ENCODE data around the gene TSHZ2.
"Not testable (repeated sequence)": the region's sequence is repeated elsewhere in the genome, so short reads cannot be mapped to it uniquely, and the experiment has no call there.

The TSHZ2 gene

DNA sequence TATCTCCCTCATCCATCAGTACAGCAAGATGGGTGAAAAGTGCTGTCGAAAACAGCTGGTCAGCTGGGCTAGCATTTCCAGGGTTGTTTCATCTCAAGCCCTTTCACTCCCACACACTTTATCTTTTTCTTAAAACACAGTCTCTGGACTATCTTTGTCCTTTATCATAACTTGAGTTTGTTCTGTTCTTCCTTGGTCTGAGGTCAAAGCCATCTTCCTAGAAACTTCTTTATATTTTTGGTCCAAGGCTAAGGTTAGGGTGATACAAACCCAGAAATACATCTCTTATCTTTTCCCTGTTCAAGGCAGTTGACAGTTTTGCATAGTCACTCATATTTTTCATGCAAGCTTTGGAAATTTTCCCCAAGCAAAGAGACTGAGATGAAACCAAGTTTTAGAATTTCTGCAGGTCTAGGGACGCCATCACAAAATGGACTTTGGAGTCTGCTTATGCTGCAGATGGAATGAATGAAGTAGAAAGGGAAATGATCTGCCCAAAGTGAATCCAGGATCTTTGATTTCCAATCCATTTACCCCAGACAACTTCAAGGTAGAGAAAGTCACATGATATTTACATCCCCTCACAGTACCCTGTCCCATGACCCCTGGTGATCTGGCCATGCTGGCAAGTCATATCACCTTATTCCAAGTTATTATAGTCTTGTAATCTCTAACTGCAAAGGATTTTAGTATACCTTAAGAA lies 324.4 kb downstream of the TSHZ2 start:
- no peak for DNase-seq

- no peak for DNase-seq
Measured at GRCh38 chr20:53297154-53297529, 325.0 kb downstream of the TSHZ2 start.

DNA sequence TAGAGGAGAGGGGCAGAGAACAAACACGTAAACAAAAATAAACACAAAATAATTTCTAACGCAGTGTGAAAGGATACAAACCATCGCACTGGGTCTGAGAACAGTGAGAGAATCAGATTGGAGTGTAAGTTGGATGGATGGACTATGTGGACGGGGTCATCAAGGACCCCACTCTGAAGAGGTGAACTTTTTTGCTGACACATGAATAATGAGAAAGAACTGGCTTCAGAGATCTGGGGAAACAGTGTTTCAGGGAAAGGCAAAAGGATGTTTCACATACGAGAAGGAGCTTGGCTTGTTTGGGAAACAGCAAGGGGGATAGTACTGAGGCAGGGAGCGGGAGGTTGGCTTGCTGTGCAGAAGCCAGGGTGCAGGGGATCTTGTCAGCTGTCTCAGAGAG lies 326.1 kb downstream of the TSHZ2 start:
- no peak for DNase-seq

GRCh38 chr20:53298911-53299310 lies 326.8 kb downstream of the TSHZ2 start:
- DNase-seq, result no peak

DNA sequence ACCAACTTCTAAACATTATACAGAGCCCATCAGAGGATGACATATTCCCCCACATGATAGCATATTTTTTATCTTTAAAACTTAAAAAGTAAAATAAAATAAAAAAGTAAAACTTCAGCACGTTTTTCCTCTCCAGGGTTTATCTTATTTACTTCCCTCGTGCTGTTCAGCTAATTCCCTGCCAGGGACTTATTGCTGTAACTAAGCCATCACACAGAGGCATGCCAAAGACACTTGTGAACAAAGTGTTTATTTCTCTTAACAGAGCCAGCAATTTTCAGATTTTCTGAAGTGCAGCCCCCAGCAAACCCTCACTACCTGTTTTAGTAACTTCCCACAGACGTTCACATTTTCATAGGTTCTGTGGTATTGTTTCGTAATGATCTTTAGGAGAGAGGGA lies 327.7 kb downstream of the TSHZ2 start:
- DNase-seq, result no peak

DNA sequence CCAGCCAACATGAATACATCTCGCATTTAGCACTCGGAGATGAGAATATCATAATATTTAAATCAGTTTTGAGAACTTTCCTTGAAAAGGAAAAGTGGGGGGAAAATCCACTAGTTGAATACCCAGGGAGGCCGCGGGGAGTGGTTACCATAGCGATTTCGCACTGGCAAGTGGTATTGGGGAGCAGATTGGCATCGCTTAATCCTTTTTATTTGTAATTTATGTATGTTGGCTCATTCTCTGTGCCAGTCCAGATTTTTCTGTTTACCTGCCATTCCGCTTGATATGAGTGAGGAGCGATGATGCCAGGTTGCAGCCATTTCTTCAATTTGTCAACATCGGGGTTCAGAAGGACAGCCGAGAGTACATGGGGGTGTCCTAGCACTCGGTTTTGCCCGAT lies 329.7 kb downstream of the TSHZ2 start:
- DNase-seq, result no peak

GRCh38 chr20:53302695-53303412 lies 330.7 kb downstream of the TSHZ2 start:
- DNase-seq, result no peak

DNA sequence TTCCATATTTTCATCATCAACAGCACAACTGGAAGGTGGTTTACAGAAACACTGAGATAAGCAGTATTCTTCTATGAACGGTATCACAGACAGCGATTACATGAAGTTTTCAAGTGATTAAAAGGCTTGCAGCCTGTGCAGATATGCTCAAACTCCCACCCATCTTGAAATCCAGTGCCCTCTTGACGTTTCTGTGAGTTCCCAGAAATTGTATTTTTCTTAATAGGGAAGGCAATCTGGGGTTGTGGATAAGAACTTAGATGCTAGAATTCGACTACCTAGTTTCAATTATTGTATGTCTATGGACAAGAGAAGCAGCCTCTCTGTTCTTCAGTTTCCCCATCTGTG lies 331.2 kb downstream of the TSHZ2 start:
- DNase-seq, result no peak

DNA sequence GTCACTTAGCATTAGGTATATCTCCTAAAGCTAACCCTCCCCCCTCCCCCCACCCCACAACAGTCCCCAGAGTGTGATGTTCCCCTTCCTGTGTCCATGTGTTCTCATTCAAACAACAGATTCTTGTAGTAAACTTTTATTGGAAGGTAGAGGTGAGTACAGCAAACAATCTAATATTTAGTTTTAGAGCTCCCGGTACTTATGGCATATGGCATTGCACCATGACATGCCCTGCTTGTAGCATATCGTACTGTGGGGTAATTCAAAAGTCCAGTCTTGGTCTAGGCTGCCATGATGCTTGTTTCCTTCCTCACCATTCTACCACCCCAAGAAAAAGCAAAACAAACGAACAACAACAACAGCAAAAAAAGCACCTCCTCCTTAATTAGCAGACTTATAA lies 332.0 kb downstream of the TSHZ2 start:
- DNase-seq, result no peak

DNA sequence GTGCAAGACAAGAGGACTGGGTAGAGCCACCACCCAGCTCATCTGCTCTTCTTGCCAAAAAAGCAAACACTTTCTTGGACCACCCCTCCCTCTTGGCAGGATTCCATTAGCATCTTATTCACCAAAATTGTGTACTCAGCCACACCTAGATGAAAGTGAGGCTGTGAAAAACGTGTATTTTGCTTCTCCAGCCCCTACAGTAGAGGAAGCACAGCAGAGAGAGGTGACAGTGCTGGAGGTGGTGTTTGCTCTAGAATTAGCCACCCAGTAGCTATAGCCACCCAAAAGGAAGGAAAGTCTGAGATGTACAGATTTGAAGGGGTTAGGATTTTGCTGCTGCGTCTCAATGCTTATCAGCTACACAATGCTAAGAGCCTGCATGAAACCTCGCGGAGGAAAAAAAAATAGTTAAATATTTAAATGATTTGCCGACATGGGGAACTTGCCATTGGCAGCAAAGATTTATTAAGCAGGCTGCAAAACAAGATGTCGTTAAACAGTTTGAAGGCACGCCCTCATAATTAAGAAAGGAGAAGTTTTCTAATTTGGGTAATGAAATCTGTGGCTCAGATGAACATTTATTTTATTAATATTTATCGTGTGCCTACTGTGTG lies 334.1 kb downstream of the TSHZ2 start:
- DNase-seq, result no peak

DNA sequence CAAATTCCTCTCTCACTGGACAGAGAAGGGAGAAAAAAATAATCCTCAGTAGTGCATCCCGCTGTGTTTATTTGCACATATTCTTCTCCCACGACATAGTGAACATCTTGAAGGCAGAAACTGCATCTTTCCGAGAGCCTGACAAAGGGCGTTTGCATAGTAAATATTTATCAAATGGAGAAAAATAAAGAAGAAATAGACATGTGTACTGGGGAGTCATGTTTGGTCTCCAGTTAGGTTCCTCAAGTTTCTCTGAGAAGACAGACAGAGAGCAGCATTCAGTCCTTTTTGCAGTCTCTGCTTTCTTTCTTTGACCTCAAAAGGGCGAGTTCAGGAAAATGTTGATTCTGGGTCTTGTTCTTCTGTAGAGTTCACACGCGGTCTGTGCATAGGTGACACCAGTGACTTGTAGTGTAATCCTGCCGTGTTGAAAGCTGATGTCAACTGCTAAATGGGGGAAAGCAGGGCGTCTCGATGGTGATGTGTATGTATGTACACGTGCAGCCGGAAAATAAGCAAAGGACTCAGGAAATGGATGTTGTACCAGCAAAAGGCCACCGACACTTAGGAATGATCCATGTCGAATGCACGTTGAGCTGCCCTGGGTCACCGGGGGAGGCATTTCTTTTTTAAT lies 335.9 kb downstream of the TSHZ2 start:
- DNase-seq, result no peak

GRCh38 chr20:53309515-53309914 lies 337.4 kb downstream of the TSHZ2 start:
- DNase-seq, result no peak

- no peak for DNase-seq
Measured at GRCh38 chr20:53312957-53313356, 340.8 kb downstream of the TSHZ2 start.

DNA sequence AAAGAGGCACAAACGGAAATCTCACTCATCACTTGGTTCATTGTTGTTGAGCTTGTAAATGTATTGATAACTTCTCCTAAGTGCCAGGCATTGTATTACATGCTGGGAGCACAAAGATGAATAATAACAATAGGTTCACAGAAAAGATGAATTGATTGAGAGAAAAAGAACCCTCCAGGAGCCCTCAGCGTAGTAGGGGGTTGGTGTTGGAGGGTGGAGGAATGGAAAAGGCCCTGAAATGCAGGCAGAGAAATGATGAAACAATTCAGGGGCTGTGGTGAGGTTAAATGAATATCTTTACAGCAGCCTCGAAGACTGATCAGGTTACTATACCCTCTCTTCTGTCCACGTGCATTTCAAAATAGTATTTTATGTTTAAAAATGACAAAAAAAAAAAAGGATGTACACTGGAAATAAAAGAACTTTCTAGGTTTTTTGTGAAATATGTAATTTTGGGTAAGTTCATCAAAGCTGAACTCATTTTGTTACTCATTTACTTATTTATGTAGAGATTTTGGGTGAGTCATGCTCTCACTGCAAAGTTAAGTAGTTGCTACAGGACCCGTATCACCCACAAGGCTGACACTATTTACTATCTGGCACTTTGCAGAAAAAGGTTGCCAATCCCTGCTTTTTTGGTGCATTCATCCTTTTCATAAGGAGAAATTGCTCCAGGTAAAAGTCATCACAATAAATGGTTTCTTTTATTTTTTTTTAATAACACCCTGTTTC lies 344.2 kb downstream of the TSHZ2 start:
- no peak for DNase-seq

DNA sequence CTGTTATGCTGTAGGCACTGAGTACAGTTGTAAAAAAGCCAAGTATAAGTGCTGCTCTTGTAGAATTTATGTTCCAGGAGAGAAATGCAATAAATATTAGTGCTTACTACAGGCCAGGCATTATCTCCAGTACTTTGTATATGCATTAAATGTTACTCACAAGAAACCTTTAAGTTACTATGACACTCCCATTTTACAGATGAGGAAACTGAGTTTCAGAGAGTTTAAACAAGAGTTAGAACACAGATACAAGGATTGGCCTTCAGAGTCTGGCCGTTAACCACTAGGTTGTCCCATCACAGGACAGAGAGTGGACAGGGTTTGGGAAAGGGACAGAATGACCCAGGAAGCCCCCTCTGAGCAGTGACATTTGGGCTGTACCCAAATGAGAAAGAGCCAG lies 347.0 kb downstream of the TSHZ2 start:
- no peak for DNase-seq

DNA sequence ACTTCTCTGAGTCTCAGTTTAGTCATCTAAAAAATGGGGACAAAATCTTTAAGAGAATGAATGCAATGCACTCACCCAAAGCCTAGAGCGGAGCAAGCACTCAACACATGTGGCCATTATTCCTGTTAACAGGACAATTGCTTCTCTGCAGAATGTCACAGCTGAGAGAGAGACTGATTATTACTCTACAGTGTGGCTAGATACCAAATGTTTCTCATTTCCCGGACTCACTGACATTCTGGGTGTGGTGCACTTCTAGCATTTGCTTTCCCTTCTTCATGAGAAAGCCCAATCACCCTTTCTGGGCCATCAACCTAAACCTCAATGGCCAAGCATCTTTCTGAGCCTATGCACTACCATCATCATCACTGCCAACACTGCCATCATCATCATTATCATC lies 347.6 kb downstream of the TSHZ2 start:
- DNase-seq, result no peak

GRCh38 chr20:53320701-53321100 lies 348.5 kb downstream of the TSHZ2 start:
- DNase-seq, result no peak

GRCh38 chr20:53321596-53321995 lies 349.4 kb downstream of the TSHZ2 start:
- DNase-seq, result no peak

DNA sequence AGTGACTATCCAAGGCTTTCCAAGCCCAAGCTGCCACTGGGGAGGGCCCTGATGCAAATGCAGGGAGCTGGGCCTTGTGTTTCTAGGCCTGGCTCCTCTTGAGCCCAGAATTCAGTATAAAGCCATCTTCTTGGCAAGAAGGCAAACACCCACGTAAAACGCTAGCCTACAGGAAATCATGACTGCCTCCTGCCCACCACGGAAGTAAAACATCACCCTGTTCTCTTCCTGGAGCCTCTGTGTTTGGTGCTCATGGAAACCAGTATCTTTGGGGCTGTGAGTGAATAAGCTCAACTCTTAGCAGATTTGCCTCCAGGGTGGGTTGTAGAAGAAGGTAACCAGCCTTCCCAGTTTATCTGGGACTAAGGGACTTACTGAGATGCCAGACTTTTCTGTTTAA lies 350.5 kb downstream of the TSHZ2 start:
- DNase-seq, result no peak

DNA sequence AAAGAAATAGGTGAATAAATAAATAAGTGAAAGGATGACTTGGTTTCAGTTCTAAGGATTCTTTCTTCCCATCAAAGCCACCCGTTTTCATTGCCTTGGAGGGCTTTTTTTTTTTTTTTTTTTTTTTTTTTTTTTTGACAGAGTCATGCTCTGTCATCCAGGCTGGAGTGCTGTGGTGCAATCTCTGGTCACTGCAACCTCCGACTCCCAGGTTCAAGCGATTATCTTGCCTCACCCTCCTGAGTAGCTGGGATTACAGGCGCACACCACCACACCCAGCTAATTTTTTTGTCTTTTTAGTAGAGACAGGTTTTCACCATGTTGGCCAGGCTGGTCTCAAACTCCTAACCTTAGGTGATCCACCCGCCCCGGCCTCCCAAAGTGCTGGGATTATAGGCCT lies 351.3 kb downstream of the TSHZ2 start:
- DNase-seq, result not testable (repeated sequence)

- no peak for DNase-seq
Measured at GRCh38 chr20:53324816-53325215, 352.7 kb downstream of the TSHZ2 start.

- no peak for DNase-seq
Measured at GRCh38 chr20:53328961-53329360, 356.8 kb downstream of the TSHZ2 start.

DNA sequence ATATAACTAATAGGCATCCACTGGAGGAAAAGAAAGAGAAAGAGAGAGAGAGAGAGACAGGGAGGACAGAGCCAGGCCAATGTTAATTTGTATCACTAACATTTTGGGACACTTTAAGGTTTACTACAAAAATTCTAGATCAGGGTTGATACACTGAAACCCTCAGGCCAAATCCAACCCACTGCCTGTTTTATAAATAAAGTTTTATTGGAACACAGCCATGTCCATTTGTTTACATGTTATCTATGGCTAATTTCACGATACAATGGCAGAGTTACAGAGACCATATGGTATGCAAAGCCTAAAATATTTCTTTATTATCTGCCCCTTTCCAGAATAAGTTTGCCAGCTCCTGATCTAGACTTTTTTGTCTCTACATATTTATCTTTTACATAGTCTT lies 357.6 kb downstream of the TSHZ2 start:
- DNase-seq, result no peak
